A549 (cell line): ENCODE measurements around the gene KHDC4.

Experiments used
- BHLHE40 ChIP-seq: IDR thresholded peaks from 2 replicates; pipeline ENCODE4 v1.6.1; 2012; ENCODE audit warnings: low read depth, low read length, inconsistent platforms
- CHD2 ChIP-seq: fragments of 150-350 bp; IDR thresholded peaks from 2 replicates; pipeline ENCODE4 v1.6.1; 2014; ENCODE audit warnings: low read length; ENCODE audit not compliant: partially characterized antibody
- CTCF ChIP-seq: fragments of >200 bp; sonication (Bioruptor Twin); formaldehyde crosslinking; IDR thresholded peaks from 3 replicates; pipeline ENCODE4 v1.5.1; 2016
- MAZ ChIP-seq: fragments of 150-350 bp; IDR thresholded peaks from 2 replicates; pipeline ENCODE4 v1.6.1; 2014; ENCODE audit warnings: antibody characterized with exemption, low read depth, low read length, borderline replicate concordance
- MYC ChIP-seq: IDR thresholded peaks from 2 replicates; pipeline ENCODE4 v1.6.1; 2012; ENCODE audit warnings: mild to moderate bottlenecking, inconsistent platforms, low read length, improper control_type of control experiment, borderline replicate concordance
- PBX3 ChIP-seq: IDR thresholded peaks from 2 replicates; pipeline ENCODE4 v1.6.1; 2012
- PHF8 ChIP-seq: fragments of 200-600 bp; sonication (generic); IDR thresholded peaks from 2 replicates; pipeline ENCODE4 v1.6.1; 2016; ENCODE audit warnings: low read depth, mild to moderate bottlenecking, antibody characterized with exemption, moderate library complexity, borderline replicate concordance
- POLR2A ChIP-seq: IDR thresholded peaks from 2 replicates; pipeline ENCODE4 v1.6.1; 2012; ENCODE audit warnings: mild to moderate bottlenecking, low read length
- SMC3 ChIP-seq: fragments of >200 bp; sonication (Bioruptor Twin); formaldehyde crosslinking; IDR thresholded peaks from 3 replicates; pipeline ENCODE4 v1.6.1; 2018; ENCODE audit warnings: inconsistent platforms

- TF ChIP-seq POLR2A (no peak), BHLHE40 (no peak), SMC3 (no peak), PHF8 (no peak), CTCF (no peak), MAZ (no peak), CHD2 (no peak), MYC (no peak), PBX3 (no peak)
These were observed 34.1 kb downstream of the KHDC4 start for GRCh38 chr1:155900161-155900560.
